Retina (tissue), 1 donor: ENCODE measurements around the gene DEGS1.

Experiments
- DNase-seq: peaks from one replicate; pipeline ENCODE4 v3.0.0-alpha.2; 2016

The DEGS1 gene

DNA sequence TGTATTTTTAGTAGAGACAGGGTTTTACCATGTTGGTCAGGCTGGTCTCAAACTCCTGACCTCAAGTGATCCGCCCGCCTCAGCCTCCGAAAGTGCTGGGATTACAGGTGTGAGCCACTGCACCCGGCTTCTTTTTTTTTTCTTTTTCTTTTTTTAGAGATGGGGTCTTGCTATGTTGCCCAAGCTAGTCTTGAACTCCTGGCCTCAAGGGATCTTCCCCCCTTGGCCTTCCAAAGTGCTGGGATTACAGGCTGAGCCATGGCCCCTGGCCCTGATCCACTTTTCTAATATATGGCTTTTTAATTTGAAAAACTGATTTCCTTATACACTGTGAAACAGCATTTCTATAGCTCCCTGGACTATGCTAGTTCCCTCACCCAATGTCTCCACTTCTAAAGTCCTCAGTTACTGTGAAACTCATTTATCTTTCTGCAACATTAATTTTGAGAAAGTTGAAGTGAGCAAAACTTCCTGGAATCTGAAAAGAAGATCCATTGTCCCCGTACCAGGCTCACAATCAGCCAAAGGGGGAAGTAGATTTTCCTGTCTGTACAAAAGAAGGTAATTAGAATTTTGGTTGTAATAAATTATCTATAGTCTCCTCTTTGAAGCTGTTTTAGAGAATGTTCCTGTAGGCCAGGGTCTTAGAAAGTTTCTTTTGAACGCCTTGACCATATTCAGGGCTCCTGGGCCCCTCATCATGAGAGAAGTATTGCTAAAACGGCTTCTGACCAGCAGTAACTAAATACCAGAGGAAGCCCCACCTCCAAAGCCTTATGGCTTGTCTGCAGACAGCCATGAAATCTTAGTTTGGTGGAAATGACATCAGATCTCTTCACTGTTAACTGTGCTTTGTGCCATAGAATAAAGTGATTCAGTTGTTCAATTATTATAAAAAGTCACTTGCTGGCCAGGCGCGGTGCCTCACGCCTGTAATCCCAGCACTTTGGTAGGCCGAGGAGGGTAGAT, 34.9 kb downstream of the DEGS1 start:
- DNase-seq = no peak

DNA sequence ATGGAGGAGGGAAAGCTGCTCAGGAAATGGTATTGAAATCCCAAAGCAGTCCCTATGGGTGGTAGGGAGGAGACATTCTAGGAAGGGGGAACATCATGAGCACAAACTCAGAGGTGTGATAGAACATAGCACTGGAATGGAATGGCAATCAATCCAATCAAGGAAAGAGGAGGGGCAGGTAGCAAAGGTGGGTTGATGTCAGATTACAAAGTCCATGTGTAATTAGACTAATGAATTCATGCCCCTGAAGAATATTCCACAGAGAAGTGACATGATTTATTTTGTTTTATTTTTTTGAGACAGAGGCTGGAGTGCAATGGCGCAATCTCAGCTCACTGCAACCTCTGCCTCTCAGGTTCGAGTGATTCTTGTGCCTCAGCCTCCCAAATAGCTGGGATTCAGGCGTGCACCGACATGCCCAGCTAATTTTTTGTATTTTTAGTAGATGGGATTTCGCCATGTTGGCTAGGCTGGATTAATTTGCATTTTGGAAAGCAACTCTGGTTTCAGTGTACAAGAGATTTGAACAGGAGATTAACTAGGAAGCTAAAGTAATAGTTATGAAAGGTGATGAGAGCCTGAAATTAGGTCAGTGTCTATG, 36.1 kb downstream of the DEGS1 start:
- DNase-seq = no peak

DNA sequence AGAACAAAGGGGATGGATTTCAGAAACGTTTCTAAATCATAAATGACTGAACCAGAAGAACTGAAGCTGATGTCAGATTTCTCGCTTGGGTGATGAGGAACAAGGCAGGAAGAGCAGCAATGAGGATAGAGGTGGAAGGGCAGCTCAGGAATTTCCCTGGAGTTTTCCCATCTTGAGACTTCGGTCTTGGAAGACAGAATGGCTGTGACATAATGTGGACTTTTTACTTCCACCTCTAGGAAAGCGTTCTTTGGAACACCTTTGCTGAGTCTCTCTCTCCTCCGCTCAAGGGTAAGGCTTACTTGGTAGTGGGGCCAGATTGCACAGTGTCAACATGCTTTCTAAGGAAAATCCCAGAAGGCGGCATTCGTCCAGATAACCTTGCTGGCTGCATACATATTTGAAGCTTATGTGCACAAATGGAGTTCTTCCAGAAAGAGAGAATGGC, 36.6 kb downstream of the DEGS1 start:
- DNase-seq = peak; percentile 71

DNA sequence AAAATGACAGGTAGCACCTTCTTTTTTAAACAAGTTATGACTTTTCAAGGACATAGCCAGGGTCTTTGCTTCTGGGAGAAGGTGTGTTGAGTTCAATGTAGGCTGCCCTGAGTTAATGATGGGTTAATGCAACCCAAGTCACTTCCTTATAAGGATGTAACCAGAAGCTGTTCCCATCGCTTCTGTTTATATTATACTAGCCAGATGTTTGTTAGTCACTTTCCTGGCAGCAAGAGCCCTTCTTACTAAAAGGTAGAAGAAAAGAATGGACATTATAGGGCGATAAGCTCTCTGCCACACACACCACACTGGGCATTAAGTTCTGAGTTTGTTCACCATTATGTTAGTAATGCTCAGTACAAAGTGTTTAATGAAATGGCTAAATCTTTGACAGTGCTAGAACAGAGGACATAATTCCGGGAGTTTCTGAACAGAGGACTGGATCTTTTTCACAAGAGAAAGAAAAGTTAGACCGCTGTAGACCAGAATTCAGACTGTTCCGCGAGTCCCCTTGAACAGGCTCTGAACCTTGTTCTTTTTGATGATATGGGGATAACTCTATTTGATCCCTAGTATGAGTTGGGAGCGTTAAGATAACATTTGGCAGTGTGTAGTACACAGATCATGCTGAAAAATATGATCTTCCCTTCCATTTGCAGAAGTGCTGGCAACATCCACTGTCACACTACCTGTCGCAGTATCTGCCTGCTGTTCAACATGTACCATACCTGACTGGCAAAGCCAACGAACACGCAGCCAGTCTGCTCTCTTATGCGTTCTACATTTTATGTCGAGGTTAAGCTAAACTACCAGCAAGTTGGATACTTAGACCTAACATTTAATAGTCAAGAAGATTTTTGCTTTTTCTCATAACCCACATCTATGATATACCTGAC, 41.0 kb downstream of the DEGS1 start:
- no peak for DNase-seq

DNA sequence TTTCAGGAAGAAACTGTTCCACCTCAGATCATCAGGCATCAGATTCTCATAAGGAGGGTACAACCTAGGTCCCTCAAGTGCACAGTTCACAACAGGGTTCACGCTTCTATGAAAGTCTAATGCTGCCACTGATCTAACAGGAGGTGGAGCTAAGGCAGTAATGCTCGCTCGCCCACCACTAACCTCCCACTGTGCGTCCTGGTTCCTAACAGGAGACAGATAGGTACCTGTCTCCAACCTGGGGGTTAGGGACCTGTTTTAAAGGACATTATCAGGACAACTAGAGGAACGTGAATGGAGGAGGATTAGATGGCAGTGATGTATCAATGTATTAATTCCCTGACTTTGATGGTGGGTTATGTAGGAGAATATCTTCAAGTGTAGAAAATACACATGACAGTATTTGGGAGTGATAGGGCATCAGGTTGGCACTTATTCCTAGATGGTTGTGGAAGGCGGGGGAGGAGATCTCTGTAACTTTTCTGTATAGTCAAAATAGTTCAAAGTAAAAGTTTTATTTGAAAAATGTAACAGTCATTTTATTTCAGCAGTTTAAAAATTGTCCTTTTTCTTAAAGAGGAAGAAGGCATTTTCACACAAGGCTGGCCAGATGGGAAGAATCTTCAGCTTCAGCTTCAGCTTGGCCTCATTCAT, 43.9 kb downstream of the DEGS1 start:
- no peak for DNase-seq

DNA sequence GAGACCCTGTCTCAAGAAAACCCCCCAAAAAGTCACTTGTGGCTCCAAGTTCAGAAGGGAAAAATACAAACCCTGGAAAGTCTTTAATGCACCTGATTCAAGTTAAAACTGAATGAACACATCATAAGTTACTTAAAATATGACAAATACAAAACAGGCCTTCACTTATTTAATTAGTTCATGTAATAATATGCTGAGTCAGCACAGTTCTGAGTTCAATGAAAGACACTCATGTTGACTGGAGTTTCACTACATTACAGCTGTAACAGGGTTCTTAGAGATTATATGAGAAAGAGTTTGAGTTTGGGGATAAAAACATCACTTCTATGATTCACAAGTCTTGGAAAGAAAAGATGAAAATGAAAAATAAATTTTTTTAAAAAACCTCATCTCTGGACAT, 51.0 kb downstream of the DEGS1 start:
- DNase-seq = no peak

DNA sequence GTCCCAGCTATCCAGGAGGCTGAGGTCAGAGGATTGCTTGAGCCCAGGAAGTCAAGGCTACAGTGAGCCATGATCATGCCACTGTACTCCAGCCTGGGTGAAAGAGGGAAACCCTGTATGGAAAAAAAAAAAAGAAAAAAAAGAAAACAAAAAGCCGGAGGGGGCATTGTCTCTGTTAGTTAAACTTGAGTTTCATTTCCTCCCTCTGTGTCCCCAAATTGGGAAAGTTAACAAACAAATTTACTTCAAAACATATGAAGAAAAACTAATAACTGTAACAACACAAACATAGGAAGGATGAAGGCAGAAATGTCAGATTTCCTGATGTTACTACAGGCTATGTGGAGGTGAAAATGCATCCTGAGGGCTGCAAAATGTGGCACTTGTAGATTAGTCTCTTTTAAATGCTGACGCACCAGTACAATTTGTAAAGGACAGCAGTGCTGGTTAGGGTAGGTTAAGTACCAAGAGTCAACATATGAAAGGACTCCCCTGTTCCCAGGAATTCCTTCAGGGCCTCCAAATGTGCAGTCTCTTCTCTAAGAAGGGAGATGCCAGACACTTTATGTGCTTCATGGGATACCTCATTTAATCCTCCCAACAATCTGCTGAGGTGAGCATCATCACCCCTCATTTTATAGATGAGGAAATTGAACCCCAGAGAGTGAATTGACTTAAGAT, 52.9 kb downstream of the DEGS1 start:
- DNase-seq = no peak

DNA sequence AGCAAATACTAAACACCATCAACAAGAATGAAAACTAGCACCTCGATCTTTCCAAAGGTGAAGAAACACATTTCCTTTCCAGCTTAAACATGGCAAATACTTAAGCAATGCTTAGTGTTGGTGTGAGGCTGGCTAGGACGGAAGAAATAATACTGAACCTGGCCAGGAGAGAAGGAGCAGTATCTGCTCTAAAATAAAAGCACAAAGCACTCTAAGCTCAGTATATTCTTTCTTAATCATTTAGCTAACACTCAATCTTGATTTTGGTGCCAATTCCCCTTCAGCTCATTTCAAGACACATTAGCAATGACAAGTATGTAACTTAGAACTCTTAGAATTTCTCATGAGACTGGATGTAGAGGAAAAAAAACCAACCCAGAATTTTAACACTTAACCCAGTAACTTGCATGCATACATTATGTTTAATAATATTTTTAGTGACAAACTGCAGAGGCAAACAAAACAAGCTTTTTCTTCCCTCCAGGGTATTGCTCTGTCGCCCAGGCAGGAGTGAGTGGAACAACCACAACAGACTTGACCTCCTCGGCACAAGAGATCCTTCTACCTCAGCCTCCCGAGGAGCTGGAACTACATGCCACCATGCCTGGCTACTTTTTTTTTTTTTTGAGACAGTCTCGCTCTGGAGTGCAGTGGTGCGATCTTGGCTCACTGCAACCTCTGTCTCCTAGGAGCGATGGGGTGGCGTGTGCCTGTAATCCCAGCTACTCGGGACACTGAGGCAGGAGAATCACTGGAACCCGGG, 54.3 kb downstream of the DEGS1 start:
- no peak for DNase-seq

DNA sequence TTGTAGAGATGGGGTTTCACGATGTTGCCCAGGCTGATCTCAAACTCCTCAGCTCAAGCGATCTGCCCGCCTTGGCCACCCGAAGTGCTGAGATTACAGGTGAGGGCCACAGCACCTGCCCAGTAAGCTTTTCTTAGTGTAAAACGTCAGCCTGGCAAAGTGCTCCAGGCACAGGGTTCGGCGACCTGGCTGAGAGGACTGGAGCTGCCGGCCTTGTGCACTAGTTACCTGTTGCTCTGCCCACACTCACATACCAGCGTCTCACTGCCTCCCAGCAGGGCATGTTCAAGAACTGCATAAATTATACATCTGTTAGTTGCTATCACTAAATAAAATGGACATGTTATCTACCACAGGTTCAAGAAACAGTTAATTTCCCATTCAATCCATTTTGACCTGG, 55.2 kb downstream of the DEGS1 start:
- no peak for DNase-seq

DNA sequence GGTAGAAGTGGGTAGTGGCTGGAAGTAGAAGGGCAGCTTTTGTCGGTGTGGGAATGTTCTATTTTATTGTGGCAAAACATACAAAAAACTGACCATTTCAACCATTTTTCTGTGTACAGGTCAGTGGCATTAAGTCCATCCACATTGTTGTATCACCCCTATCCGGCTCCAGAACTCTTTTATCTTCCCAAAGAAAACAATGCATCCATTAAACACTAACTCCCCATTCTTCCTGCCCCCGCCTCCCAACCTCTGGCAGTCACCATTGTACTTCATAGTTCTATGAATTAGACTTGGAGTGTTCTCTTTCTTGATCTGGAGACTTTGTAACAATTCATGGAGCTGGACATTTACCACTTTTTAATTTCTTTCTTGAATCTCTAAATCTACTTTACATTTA, 55.7 kb downstream of the DEGS1 start:
- DNase-seq = no peak
